ENCODE data around the gene DAW1. TPM values are rescaled to one million over a fixed set of nuclear protein-coding genes. Genes with fewer than 3 reads are reported as not detected.
A peak's percentile ranks its signal among the peaks of the same experiment; 100 is the strongest.

Gene DAW1
- total RNA-seq, 1 donor from 2014 or later: not detected

- Histone ChIP-seq H3K4me3 (ENCODE audit: low read depth, low read length) (no peak overlapping the region), H3K27me3 (ENCODE audit: control insufficient read depth, insufficient read depth, low read length) (no peaks in the 10 kb centered on the region), H3K36me3 (ENCODE audit: control insufficient read depth, insufficient read depth, low read length) (no peaks in the 10 kb centered on the region)
- DNase-seq (ENCODE audit: low read depth): no peak
- TF ChIP-seq CTCF (IDR thresholded peaks at IDR 0.05; ENCODE audit: insufficient read depth, low read length, poor library complexity, severe bottlenecking): peak; percentile 92
Measured at GRCh38 chr2:227884511-227884947, 13.1 kb downstream of the DAW1 start.

- H3K36me3 ChIP-seq (ENCODE audit: control insufficient read depth, insufficient read depth, low read length): no peaks in the 10 kb centered on the region
- H3K27me3 ChIP-seq (ENCODE audit: control insufficient read depth, insufficient read depth, low read length): no peaks in the 10 kb centered on the region
- TF ChIP-seq CTCF (IDR thresholded peaks at IDR 0.05; ENCODE audit: insufficient read depth, low read length, poor library complexity, severe bottlenecking): no peak
- H3K4me3 ChIP-seq (ENCODE audit: low read depth, low read length): no peak overlapping the region
- DNase-seq (ENCODE audit: low read depth): no peak
Measured at GRCh38 chr2:227886149-227886548, 14.7 kb downstream of the DAW1 start.

- H3K4me3 ChIP-seq (ENCODE audit: low read depth, low read length): no peak overlapping the region
- no peaks in the 10 kb centered on the region for H3K36me3 ChIP-seq (ENCODE audit: control insufficient read depth, insufficient read depth, low read length)
- H3K27me3 ChIP-seq (ENCODE audit: control insufficient read depth, insufficient read depth, low read length): no peaks in the 10 kb centered on the region
- DNase-seq (ENCODE audit: low read depth): no peak
- no peak for TF ChIP-seq CTCF (IDR thresholded peaks at IDR 0.05; ENCODE audit: insufficient read depth, low read length, poor library complexity, severe bottlenecking)
Measured at GRCh38 chr2:227888289-227888688, 16.9 kb downstream of the DAW1 start.

GRCh38 chr2:227889336-227889735, 17.9 kb downstream of the DAW1 start:
- no peak for TF ChIP-seq CTCF (IDR thresholded peaks at IDR 0.05; ENCODE audit: insufficient read depth, low read length, poor library complexity, severe bottlenecking)
- Histone ChIP-seq H3K4me3 (ENCODE audit: low read depth, low read length) (no peak overlapping the region), H3K36me3 (ENCODE audit: control insufficient read depth, insufficient read depth, low read length) (no peaks in the 10 kb centered on the region), H3K27me3 (ENCODE audit: control insufficient read depth, insufficient read depth, low read length) (no peaks in the 10 kb centered on the region)
- DNase-seq (ENCODE audit: low read depth): no peak

- no peaks in the 10 kb centered on the region for H3K27me3 ChIP-seq (ENCODE audit: control insufficient read depth, insufficient read depth, low read length)
- DNase-seq (ENCODE audit: low read depth): peak; percentile 18
- H3K4me3 ChIP-seq (ENCODE audit: low read depth, low read length): no peak overlapping the region
- H3K36me3 ChIP-seq (ENCODE audit: control insufficient read depth, insufficient read depth, low read length): no peaks in the 10 kb centered on the region
- peak; percentile 38 for TF ChIP-seq CTCF (IDR thresholded peaks at IDR 0.05; ENCODE audit: insufficient read depth, low read length, poor library complexity, severe bottlenecking)
Measured at GRCh38 chr2:227890495-227891079, 19.2 kb downstream of the DAW1 start.

GRCh38 chr2:227891673-227892072, 20.2 kb downstream of the DAW1 start:
- no peak for TF ChIP-seq CTCF (IDR thresholded peaks at IDR 0.05; ENCODE audit: insufficient read depth, low read length, poor library complexity, severe bottlenecking)
- Histone ChIP-seq H3K27me3 (ENCODE audit: control insufficient read depth, insufficient read depth, low read length) (no peaks in the 10 kb centered on the region), H3K4me3 (ENCODE audit: low read depth, low read length) (no peak overlapping the region), H3K36me3 (ENCODE audit: control insufficient read depth, insufficient read depth, low read length) (no peaks in the 10 kb centered on the region)
- no peak for DNase-seq (ENCODE audit: low read depth)

Data from kidney epithelial cell (primary cell).